ENCODE results near the gene PALLD.

PALLD gene

GRCh38 chr4:168652755-168653154 is 155.9 kb downstream of the PALLD start:
- no peak for DNase-seq

- no peak for DNase-seq
Observed at GRCh38 chr4:168654104-168654847, 157.4 kb downstream of the PALLD start.

DNA sequence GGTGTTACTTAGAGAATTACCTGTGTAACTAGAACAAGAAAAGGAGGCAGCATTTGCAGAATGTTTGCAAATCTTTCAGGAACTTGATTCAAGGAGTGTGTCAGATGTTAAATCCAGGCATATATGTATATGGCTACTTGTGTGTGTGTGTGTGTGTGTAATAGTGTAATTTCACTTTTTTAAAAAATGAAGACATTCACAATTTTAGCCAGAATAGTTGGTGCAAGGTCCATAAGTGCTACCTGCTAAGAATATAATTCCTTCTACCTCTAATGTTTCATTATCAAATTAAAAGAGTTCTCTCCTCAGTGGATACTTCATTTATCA is 158.0 kb downstream of the PALLD start:
- DNase-seq = no peak

- DNase-seq = no peak
Observed at GRCh38 chr4:168655182-168655581, 158.3 kb downstream of the PALLD start.

DNA sequence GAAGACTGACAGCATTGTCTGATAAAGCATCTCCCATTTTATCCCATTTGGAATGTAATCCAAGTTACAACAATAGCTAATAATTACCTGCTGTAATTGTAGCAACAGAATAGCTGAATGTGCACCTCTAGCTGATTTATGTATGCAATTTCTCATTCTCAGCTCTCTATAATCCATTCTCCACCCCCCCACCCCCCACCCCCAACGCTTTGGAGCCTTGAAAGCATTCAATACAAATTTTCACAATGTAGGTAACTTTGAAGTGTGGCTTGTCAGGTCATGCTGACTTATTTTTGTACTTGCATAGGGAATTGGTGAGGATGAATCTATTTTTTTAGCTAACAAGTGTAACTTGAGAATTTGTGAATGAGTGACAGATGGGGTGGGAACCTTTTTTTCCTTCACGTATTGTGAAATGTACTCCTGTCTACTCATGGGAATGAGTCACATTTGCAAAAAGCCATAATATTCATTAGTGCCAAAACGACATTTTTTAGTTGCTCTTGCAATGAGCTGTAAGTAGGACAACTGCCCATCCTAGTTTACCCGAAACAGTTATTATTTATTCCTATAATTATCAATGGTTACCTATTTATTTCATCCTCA is 159.3 kb downstream of the PALLD start:
- DNase-seq = peak; percentile 49

- DNase-seq = no peak
Observed at GRCh38 chr4:168656946-168657473, 160.2 kb downstream of the PALLD start.

DNA sequence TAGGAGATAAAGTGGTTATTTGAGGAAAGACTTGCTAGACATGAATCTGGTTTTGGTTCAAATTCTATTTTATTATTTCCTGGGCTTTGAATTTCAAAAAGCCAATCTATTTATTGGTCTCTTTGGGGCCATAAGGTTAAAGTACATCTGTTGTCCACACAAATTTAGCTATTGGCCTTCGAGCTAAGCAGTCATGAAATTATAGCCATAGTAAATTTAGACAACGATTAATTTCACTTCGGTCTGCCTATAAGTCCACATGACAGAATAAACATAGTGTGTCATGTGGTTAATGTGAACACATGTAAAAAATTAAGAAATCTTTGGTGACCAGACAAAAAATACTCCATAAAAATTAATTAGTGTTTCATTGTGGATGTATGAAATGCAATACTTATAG is 161.9 kb downstream of the PALLD start:
- DNase-seq = no peak

GRCh38 chr4:168659741-168660465 is 163.1 kb downstream of the PALLD start:
- DNase-seq = no peak

- DNase-seq = no peak
Observed at GRCh38 chr4:168662297-168662984, 165.6 kb downstream of the PALLD start.

DNA sequence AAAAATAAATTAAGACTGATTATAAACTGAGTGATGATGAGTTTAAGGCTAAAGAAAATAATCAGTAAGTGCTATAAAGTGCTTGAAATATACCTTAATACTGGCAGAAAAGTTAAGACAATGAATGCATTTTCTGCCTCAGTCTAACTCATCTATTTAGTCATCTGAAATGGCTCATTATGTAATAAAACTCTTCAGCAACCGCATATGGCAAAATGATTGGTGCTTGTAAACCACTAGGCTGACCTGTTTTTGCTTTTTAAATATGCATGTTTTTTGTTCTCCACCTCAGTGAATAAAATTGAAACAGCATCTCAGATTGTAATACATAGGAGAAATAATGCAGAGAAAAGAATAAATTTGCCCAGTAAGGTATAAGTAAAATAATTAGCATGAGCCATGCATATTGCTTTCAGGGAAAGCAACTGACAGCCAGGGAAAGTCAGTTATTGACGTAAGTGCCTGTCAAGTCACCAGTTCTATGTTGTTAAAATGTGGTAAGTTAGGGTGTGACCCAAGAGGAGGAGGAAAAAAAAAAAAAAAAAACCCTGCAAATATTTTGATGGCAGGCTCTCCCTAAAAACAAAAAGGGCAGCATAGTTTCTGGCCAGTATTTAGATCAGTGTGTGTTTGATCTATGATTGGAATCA is 167.5 kb downstream of the PALLD start:
- DNase-seq = no peak

DNA sequence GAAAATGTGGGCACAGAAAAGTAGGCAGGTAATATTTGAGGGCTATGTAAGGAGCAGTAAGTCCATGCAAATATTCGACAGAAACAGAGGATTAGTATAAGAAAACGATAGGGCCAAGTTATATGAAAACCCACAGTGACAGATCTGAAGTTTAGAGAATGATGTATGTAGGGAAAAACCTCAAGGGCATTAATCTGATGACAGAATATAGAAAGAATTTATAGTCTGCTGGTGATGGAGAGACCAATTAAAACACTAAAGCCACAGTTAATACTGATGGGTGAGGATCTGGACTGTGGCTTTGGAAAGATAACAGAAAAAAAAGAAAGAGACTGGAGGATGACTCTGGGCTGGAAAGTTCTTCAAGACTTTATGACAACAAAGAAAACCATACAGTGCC is 169.7 kb downstream of the PALLD start:
- peak; percentile 66 for DNase-seq

DNA sequence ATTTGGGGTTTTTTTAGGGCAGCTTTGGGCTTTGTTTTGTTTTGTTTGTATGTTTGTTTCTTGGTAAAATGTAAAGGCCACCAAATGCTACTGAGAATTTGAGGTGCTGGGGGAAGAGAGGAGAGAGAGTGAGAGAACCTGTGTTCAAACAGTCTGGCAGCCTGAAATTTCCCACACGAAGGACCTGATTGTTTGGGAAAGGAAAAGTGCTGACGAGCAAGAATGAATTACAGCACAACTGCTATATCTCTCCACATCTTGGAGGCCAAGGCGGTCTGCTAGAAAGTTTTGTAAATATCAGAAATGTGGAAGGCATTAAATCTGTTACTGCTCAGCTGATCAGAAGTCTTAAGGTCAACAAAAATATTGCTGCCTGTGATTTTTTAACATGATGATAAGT is 170.5 kb downstream of the PALLD start:
- no peak for DNase-seq

- no peak for DNase-seq
Observed at GRCh38 chr4:168667921-168668320, 171.1 kb downstream of the PALLD start.

DNA sequence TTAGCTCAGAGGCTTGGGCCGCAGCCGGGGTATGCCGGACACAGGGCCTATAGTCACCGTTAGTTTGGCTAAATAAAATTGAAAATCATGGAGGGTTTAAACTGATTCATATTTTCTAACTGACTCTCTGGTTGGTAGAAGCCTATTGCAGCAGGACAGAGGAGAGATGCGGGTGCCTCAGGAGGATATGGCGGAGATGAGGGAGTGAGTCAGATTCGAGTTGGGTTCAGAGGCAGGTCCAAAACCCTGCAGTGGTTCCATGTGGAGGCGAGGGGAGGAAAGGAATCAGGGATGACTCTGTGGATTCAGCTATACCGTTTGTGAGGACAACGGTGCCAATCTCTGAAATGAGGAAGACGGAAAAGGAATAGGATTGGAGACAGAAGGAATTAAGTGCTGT is 176.6 kb downstream of the PALLD start:
- no peak for DNase-seq

DNA sequence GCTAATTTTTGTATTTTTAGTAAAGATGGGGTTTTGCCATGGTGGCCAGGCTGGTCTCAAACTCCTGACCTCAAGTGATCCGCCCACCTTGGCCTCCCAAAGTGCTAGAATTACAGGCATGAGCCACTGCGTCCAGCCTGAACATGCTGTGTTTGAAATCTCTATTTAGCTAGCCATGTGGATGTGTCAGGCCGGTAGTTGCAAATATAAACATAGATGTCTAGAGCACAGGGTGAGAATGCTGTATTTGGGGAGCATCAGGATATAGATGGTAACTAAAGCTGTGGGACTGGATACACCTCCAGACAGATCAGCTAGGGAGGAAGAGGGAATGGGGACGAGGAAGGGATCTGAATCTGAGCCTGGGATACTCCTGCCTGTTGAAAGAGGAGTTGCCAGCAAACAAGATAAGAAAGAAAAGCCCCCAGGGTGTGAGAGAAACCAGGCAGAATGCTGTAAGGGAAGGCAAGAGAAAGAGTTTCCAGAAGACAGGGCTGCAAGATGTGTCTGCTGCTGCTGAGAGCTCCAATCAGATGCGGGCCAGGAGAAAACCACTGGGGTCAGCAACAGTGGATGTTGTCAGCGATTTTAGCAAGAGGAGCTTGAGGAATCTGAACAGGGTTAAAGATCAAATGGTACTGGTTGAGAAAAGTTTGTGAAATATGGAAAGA is 177.4 kb downstream of the PALLD start:
- peak; percentile 62 for DNase-seq

DNA sequence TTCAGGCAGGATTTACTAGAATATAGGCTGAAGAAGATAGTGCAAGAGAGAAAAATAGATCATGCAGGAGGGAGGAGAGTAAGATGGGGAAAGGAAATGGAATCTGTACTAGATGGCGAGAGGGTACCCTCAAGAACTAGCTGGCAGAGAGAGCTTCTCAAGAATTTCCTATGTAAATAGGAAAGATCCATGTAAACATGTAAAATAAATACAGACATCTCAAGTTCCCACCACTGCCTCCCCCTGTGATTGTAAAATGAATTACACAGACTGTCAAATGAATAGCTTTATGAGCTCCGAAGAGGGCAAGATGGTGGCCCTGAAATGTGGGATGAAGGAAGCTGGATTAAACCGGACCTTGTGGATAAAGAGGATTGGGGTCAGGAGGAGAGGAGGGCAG is 178.0 kb downstream of the PALLD start:
- no peak for DNase-seq

GRCh38 chr4:168677063-168677462 is 180.2 kb downstream of the PALLD start:
- DNase-seq = no peak

DNA sequence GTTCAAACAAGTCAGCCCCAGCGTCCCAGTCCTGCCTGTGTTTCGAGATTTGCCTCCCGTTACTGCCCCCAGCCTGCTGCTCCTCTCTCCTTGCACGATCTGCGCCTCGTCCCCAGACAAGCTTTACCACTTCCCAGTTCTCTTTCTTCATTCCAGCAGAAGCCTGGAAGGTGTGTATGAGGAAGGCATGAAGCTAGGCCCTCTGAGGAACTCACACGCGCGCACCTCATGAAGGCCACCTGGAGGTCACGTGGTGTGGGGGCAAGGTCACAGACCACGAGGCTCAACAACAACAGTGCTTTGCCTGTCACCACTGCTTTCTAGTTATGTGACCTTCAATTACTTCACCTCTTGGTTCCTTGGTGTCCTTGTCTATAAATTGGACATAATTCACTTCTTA is 181.0 kb downstream of the PALLD start:
- no peak for DNase-seq

DNA sequence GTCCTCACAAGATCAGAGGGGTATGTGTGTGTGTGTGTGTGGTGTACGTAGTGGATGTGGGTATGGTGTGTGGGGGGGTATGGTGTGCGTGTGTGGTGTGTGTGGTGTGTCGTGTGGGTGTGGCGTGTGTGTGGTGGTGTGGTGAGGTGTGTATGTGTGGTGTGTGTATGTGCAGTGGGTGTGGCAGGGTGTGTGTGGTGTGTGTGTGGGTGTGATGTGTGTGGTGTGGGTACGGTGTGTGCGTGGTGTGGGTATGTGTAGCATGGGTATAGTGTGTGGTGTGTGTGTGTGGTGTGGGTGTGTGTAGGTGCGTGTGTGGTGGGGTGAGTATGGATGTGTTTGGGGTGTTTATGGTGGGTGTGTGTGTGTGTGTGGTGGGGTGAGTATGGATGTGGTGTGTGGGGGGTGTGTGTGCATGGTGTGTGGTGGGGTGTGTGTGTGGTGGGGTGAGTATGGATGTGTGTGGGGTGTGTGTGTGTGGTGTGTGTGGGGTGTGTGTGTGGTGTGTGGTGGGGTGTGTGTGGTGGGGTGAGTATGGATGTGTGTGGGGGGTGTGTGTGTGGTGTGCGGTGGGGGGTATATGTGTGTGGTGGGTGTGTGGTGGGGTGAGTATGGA is 182.0 kb downstream of the PALLD start:
- DNase-seq = no peak

DNA sequence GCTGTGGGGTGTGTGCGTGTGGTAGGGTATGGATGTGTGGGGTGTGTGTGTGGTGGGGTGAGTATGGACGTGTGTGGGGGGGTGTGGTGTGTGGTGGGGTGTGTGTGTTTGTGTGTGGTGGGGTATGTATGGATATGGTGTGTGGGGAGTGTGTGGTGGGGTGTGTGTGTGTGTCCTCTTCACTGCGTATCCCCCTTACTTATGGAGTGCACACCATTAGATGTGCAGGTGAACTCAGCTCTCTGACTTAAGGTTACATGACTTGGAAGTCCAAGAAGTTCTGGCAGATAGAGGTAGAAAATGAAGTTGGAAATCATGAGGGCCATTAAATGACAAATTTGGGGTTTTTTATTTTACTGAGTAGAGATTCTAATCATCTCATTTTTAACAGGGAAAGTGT is 182.5 kb downstream of the PALLD start:
- no peak for DNase-seq

DNA sequence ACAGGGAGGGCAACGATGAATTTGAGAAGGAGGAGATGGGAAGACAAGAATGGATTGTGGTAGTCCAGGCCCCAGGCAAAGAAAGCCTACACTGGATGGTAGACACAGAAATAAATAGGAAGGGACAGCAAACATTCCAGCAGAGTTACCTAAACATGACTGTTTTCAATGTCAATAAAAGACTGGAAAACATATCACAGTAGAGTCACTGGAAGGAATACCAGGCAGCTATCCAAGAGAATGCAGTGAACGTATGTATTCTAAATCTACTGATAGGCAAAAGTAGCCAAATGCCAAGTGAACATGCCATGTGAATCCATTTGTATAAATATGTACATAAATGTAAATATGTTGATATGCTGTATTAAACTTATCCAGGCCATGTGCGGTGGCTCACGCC is 183.0 kb downstream of the PALLD start:
- DNase-seq = no peak
